NOMO-1 treated with DMSO at 0.1 percent for 48 hours (cell line): ENCODE data around the gene SCFD2.
A peak's percentile ranks its signal among the peaks of the same experiment; 100 is the strongest.
"Not testable (repeated sequence)": the region's sequence is repeated elsewhere in the genome, so short reads cannot be mapped to it uniquely, and the experiment has no call there.

Experiments
- DNase-seq: peaks from one replicate; lab custom pipeline; 2025; ENCODE audit not compliant: unreplicated experiment; lab: John Stamatoyannopoulos, UW

Gene SCFD2

DNA sequence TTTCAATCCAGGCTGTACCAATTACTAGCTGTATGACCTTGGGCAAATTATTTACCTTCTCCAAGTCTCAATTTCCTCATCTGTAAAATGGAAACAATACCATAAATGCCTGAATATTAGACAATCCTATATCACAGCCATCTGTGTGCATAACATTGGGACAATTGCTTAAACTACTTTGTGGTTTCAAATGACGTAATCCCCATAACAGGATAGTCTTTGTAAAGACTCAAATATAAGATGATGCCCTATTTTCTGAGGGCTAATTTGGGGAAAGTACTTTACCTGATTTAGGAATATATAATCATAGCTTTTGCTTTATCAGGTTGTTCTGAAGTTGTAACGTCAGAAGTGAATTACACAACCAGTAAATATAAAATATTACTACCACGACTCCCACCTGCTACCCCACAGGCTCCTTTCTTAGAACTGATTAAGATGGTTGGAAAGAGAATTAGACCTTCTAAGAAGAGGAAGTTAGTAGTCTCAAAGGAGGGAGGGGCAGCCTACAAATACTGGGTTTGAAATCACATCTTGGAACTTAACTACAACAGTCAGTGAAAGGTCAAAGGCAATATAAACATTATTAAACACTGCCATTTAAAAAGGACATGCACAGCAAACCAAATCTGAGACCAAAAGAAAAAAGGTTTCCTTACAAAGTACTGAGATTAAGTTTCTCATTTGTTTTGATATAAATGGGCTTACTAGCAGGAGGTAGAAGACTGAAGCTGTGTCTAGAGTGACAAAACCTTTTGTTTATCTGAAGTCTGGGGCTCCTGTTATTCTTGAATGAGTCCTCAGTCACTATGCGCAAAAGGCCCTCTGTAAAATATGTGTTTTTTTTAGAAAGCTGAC is 215.0 kb downstream of the SCFD2 start:
- peak; percentile 29 for DNase-seq

DNA sequence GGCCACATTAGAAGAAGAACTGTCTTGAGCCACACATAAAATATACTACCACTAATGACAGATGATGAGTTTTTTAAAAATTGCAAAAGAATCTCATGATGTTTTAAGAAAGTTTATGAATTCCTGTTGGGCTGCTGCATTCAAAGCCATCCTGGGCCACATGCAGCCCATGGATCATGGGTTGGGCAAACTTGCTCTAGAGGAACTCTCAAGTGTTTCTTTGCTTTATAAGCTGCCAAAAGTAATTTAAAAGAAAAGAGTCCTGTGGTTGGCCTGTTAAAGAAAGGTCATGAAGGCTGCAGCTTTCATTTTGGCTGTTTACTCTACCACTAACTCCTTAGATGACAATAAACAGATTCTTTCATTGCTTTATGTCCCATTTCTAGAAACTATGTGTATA is 218.2 kb downstream of the SCFD2 start:
- no peak for DNase-seq

DNA sequence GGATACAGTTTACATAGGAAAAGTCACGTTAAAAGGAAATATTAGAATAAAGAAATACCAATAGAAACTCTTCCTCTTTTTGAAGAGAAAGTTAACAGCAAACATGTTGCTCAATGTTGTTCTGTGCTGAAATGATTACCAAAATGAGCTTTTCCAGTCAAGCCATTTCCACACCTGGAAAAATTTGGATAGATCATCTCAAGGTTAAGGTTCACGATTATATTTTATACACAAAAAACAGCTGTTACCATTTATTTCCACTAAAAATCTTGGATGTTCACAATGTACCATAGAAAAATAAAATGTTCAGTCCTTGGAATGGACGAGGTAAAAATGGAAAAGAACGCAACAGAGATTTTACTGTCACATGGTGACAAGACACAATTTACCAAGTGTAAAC is 218.7 kb downstream of the SCFD2 start:
- no peak for DNase-seq

DNA sequence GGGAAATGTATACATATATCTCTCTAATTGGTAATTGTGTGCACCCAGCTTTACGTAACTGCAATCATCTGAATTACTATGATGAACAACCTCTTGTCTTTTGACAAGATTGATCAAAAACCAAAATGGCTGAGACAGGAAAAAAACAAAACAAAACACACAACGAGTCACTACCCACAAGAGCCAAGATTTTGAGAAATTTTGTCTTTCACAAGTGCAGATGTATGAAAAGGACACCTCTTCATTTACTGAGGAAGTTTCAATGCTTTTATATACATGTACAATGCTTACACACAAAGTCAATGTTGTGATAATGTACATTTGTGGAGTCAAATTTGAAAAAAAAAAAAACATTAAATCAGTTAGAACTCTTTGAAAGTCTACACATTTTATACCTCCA is 224.6 kb downstream of the SCFD2 start:
- DNase-seq = no peak

DNA sequence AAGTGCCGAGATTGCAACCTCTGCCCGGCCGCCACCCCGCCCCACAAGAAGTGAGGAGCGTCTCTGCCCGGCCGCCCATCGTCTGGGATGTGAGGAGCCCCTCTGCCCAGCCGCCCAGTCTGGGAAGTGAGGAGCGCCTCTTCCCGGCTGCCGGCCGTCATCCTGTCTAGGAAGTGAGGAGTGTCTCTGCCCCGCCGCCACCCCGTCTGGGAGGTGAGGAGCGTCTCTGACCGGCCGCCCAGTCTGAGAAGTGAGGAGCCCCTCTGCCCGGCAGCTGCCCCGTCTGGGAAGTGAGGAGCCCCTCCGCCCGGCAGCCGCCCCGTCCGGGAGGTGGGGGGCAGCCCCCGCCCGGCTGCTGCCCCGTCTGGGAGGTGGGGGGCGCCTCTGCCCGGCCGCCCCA is 226.6 kb downstream of the SCFD2 start:
- not testable (repeated sequence) for DNase-seq

DNA sequence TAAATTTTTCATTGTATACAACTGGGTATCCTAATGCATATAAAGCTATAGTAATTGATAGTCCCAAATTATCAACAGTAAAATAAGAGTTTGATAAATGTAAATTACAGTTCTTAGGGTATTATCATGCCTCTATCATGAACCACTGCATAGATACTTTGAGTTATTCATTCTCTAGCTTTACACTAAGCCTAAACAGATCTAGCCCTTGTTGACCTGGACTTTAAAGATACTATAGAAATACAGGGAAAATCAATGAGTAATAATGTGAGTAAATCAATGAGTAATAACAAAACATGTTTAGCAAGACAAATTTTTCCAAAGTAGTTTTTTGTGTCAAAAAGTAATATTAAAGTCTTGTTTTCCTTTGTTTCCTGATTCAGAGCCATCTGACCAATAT is 228.4 kb downstream of the SCFD2 start:
- no peak for DNase-seq

DNA sequence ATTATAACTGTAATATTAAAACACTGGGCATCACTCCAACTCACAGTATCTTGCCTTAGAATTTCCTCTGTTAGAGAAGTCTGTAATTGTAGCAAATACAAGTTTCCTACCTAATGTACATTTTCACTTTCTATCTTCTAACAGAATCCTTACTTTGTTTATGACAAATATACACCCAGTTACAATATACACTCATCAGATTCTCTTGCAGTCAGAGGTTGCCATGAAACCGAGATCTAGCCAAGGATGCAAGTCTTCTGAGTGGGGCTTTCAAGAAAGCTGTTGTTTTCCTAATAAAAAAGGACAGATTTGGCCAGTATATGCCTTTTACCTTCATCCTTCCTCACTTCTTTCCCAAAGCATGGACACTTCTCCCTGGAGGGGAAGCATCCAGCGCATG is 228.9 kb downstream of the SCFD2 start:
- no peak for DNase-seq

DNA sequence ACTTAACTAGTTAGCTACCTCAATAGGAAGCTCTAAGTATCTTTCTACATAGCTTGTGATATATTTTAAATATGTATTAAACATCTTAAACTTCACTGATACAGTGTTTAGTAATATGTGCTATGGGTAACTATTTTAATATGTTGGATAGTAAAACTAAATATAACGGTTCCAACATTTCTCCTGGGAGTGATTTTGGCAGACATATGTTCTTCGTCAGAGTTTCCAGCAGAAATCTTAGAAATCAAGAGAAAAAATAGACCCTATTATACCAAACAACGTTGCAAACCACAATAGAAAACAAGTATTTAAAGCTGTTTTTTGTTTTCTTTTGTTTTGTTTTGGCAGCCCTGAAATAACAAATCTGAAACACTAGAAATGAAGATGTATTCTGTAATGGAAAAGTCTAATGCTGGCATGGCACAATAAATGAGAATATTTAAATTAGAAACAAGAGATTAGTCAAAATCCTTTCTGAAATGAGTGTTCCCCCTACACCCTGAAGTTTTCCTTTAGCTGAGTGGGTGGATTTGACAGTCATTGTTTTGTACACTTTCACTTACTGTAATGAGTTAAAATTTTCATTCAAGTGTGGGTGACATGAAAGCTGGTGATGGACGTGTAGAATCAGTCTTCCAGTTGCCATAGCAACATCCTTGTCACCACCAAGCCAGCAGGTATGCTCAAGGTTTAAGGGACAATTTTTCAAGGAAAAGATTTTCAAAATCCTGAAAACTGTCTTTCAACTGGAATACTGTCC is 233.5 kb downstream of the SCFD2 start:
- DNase-seq = no peak

DNA sequence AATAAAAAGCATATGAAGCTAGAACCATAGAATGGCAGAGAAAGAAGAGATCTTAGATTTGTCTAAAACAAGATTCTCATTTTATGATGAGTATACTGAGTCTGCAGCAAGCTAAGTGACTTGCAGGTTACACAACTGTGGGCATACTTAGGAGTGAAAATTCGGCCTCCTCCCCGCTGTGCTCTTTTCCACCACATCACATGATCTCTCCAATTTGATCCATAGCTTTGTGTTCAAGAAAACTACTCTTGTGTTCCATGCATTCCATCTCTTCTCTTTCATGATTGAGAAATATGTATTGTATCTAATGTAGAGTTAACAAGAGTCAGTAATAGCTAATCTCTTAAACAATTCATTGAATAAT is 234.3 kb downstream of the SCFD2 start:
- DNase-seq = no peak

DNA sequence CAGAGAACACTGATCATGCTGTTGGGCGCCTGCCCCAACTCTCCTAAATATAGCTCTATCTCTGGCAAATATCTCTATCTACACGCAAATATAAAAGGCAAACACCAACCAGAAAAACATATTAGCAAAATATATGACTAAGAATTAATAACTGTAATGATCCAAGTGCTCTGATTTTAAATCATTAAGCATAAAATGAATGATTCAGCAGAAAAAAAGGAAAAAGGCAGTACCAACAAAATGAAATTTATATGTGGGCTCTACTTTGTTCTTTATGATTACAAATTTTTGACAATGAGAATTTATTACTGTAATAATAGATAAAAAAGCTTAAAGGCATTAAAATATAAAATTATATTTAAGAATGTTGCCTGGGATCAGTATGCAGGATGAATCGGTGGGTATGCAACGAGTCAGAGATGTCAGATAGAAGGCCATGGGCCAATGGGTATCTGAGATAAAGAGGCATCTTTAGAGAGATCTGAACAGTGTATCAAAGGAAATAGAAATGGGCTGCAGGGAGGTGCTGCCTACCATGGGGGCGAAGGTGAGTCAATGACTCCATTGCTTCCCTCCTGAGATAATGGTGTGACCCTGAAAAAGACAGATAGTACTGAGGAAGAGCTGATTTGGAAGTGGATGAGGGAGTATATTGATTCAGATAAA is 234.8 kb downstream of the SCFD2 start:
- no peak for DNase-seq

DNA sequence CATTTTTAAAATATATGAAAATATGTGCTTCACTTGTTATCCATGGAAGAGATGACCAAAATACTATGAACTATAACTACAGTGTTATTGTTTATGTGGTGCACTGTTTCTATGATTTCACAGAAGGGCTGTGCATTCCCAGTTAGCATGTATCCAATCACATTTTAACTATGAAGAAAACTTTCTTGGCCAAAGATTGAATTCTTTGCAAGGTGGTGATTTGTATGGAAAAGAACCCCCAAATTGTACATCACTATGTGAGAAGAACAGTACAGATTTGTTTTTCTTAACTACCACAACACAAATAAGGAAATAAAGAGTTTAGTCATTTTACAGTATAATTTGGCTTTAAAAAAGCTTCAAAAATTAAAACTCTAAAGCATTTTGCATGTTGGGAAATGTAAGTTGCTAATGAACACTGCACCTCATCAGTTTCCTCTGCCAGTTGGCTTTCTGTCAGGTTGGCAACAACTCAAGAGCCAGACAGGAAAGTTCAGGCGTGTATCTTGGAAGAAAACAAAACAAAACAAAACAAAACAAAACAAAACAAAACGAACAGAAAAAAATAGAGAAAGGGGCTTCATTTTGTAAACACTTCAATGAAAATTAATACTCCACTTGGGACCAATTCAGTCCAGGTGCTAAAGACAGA is 237.0 kb downstream of the SCFD2 start:
- no peak for DNase-seq

DNA sequence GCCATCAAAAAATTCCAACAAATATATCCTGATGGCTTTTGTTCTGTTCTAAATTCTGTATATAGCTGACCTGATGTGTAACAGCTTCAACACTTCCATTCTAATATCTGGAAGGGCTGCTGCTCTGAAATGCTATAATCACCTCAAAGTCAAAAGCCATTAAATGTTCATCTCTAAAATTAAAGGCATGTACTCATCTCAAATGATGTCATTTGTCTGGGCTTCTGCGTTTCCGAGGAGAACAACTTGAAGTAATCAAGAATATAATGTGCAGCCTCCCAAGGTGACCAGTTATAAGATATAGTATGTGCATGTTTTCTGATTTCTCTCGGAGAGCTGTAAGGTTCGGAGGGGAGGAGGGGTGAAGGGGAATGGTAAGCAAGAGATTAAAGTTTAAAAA is 237.6 kb downstream of the SCFD2 start:
- no peak for DNase-seq

DNA sequence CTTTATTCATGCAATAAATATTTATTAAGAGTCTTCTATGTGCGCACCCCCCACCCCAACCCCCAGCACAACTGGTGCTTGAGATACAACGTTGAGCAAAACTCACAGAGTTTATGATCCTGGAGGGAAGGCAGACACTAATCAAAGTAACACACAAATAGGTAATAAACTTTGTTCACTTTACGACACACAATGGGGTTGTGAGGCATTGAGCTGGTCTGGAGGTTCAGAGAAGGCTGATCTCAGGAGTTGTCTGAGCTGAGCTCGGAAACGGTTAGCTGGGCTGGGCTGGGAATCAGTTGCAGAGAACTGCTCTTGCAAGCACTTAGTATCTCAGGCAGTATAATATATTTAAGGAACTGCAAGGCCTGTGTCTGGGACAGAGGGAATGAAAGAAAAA is 238.5 kb downstream of the SCFD2 start:
- no peak for DNase-seq

DNA sequence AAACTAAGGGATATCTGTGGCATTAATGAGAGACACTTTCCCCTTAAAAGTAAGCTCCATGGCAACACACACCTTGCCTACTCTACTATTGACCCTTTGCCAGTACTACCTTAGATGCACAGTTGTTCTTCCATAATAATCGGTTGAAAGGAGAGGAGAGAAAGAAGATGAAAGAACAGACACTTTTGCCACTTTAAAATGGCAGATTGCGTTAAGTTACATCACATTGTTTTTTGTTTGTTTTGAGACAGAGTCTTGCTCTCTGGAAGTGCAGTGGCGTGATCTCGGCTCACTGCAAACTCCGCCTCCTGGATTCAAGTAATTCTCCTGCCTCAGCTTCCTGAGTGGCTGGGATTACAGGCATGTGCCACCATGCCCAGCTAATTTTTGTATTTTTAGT is 239.8 kb downstream of the SCFD2 start:
- no peak for DNase-seq

DNA sequence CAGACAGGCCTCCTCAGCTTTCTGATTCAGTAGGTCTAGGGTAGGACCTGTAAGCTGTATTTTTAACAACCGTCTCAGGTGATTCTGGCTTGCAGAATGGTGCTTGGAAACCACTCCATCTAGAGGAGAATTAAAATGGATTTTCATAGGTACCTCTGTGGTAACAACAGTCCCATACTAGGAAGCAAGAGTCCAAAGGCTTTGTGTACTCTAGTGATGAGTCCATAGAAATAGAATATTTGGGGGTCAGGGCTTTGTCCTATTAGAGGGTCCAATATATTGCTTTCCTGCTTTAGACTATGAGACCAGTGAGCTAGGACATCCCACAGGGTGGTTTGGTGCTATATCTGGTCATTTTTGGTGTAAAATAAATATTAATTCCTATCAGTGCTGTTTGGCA is 242.0 kb downstream of the SCFD2 start:
- no peak for DNase-seq

DNA sequence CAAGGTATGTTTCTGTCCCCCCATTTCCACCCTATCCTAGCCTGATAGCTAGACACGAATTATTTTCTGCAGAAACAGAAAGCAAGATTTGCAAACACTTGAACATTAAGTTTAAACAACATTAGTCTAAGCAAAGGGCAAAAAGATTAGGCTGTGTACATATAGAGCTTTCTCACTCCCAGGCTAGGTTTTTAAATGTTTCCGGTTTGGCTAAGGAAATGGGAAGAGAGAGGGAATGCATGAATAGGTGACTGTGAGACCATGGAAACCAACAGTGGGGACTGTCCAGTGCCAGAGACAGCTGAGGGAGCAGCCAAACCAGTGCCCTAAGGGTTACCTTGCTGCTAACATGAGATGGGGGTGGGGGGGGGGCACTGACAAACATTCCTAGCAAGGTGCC is 242.7 kb downstream of the SCFD2 start:
- DNase-seq = no peak

DNA sequence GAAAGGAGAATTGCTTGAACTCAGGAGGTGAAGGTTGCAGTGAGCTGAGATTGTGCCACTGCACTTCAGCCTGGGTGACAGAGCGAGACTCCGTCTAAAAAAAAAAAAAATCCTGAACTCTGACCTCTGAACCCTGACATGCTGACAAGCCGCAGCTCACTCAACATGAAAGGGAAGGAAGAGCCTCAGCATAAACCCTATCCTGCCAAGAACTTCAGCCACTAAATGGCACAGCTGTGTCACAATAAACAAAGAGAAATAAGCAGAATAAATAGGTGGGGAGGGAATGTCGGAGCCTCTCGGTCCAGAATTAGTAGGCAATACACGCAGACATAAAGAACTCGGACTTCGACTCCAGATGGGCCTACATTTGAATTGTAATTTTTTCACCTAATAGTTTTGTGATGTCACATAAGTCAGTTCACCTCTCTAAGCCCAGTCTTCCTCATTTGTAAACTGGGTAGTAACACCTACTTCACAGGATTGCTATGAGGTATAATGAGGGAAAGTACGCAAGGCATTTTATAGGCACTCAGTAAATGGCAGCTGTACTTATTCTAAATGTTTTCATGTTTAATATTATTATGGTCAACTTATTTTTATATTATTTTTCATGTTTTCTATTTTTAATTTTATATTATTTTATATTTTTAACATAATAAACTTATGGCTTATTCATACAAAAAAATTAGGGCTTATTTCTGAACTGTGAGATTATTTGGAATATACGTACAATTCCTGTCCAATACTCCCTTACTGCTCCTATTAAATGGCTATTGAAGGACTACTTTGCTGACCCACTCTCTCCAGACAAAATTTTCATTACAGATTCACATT is 243.4 kb downstream of the SCFD2 start:
- DNase-seq = no peak

DNA sequence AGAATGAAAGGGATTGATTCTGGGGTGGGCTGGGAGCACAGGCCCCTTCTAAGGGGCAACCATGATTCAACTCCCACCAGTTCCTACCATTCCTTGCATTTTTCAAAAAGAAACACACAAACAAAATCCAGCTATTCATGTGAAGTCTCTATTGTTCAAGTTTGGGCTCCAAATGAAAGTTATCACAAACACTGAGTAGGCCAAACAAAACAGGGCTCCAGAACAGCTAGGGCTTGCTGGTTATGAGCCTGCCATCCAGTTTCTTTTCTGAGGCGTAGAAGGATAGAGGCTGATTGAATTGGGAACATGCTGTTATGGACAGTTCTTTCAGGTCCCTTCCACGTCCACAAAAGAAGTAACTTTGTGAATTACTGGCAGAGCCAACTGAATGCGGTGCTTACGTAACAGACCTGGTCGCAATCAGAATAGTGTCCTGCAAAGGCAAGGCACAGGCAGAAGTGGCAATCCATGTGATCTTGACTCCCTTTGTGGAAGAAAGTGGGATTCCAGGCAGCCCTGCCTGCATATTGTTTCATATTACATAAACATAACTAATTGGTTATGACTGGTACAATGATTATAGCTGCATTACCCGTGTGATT is 244.5 kb downstream of the SCFD2 start:
- DNase-seq = no peak

DNA sequence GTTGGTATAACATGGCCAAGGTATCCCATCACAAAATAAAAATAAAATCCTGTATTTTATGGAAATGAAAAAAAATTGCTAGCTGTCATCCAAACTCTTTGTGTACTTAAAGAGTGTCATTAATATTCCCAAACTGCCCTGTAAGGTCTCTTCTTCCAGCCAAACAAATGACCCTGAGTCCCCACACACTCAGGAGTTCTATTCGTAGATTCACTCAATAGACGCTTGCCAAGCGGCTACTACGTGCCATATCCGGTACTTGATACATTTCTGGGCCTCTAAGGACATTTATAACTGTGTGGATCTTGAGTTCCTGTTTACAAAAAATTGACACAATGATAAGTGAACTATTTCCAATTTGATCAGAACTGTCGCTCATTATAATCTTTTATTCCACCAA is 245.1 kb downstream of the SCFD2 start:
- no peak for DNase-seq

DNA sequence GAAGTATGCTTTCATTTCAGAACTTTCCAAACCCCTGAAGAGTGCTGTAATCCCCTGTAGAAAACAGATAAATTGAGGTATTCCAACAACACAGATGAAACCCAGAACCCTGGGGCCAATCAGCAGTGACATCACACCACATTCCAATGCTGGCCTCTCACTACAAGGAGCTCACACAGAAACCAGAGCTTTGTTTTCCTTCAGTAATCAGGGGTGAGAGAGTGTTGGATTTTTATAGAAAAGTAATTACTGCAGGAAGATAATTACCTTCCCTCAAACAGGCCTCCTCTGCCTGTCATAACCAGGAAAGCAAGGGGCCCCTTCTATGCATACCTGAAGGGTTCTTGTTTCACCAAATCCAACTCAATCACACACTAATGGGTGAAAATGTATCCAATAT is 246.2 kb downstream of the SCFD2 start:
- no peak for DNase-seq
